Liver (tissue), 9 donors: Measurements from ENCODE around the gene NKAPL. TPM values are rescaled to one million over a fixed set of nuclear protein-coding genes. Genes with fewer than 3 reads are reported as not detected.
"Not testable (repeated sequence)": the region's sequence is repeated elsewhere in the genome, so short reads cannot be mapped to it uniquely, and the experiment has no call there.

ENCODE experiments used
- DNase-seq: peaks from one replicate; pipeline ENCODE4 v3.0.0-alpha.2; 2017; ENCODE audit warnings: low spot score
- H3K27ac ChIP-seq, 2 donors: one replicate each; pipeline ENCODE4 v1.7.0; 2013; ENCODE audit warnings: inconsistent platforms in 2 of 2, low read length in 2 of 2, control low read depth in 1 of 2, low read depth in 1 of 2, mild to moderate bottlenecking in 1 of 2
- H3K27me3 ChIP-seq, 4 donors: one replicate each; pipeline versions ENCODE4 v1.6.1 to v1.7.0; 2013; ENCODE audit warnings: low read length in 3 of 4, inconsistent platforms in 1 of 4, mild to moderate bottlenecking in 1 of 4, moderate library complexity in 1 of 4; ENCODE audit not compliant: control insufficient read depth in 4 of 4, insufficient read depth in 4 of 4
- H3K36me3 ChIP-seq, 4 donors: one replicate each; pipeline versions ENCODE4 v1.6.1 to v1.7.0; 2013; ENCODE audit warnings: low read length in 3 of 4, mild to moderate bottlenecking in 3 of 4, low read depth in 1 of 4, moderate library complexity in 1 of 4; ENCODE audit not compliant: control insufficient read depth in 4 of 4, insufficient read depth in 3 of 4
- H3K4me1 ChIP-seq, 4 donors: one replicate each; pipeline versions ENCODE4 v1.6.1 to v1.7.0; 2013; ENCODE audit warnings: low read length in 3 of 4, mild to moderate bottlenecking in 3 of 4, moderate library complexity in 1 of 4; ENCODE audit not compliant: control insufficient read depth in 4 of 4, insufficient read depth in 4 of 4
- H3K4me3 ChIP-seq, 3 donors: one replicate each; pipeline versions ENCODE4 v1.6.1 to v1.7.0; 2013; ENCODE audit warnings: low read length in 3 of 3, control low read depth in 1 of 3, low read depth in 1 of 3, mild to moderate bottlenecking in 1 of 3
- H3K9ac ChIP-seq, 2 donors: one replicate each; pipeline ENCODE4 v1.7.0; 2013; ENCODE audit warnings: low read length in 2 of 2, mild to moderate bottlenecking in 2 of 2, moderate library complexity in 2 of 2, control low read depth in 1 of 2, low read depth in 1 of 2
- H3K9me3 ChIP-seq, 4 donors: one replicate each; pipeline versions ENCODE4 v1.6.1 to v1.7.0; 2013; ENCODE audit warnings: low read length in 3 of 4; ENCODE audit not compliant: control insufficient read depth in 4 of 4
- EGR1 ChIP-seq, 2 donors: IDR thresholded peaks; 2 replicates each; pipeline ENCODE4 v1.6.1; 2016 to 2018; ENCODE audit warnings: antibody characterized with exemption in 2 of 2, low read depth in 2 of 2
- FOXA2 ChIP-seq: IDR thresholded peaks from 2 replicates; pipeline ENCODE4 v1.6.1; 2016; ENCODE audit warnings: antibody characterized with exemption
- GABPA ChIP-seq, 2 donors: IDR thresholded peaks in 1 of 2; conservative IDR thresholded peaks in 1 of 2; 2 replicates each; pipeline ENCODE4 v1.6.1; 2016; ENCODE audit warnings: antibody characterized with exemption in 2 of 2, mild to moderate bottlenecking in 1 of 2, moderate library complexity in 1 of 2
- HNF4A ChIP-seq, 2 donors: conservative IDR thresholded peaks; 2 replicates each; pipeline ENCODE4 v1.6.1; 2016; ENCODE audit warnings: antibody characterized with exemption in 2 of 2, mild to moderate bottlenecking in 2 of 2
- HNF4G ChIP-seq: IDR thresholded peaks from 2 replicates; pipeline ENCODE4 v1.6.1; 2016; ENCODE audit warnings: antibody characterized with exemption
- JUND ChIP-seq, 2 donors: IDR thresholded peaks; 2 replicates each; pipeline ENCODE4 v1.6.1; 2016; ENCODE audit warnings: antibody characterized with exemption in 2 of 2
- NR2F2 ChIP-seq: IDR thresholded peaks from 2 replicates; pipeline ENCODE4 v1.6.1; 2016; ENCODE audit warnings: antibody characterized with exemption
- RAD21 ChIP-seq, 2 donors: IDR thresholded peaks; 2 replicates each; pipeline ENCODE4 v1.6.1; 2016; ENCODE audit warnings: antibody characterized with exemption in 2 of 2, mild to moderate bottlenecking in 2 of 2
- SP1 ChIP-seq: IDR thresholded peaks from 2 replicates; pipeline ENCODE4 v1.6.1; 2018; ENCODE audit warnings: antibody characterized with exemption, mild to moderate bottlenecking
- TAF1 ChIP-seq: conservative IDR thresholded peaks from 2 replicates; pipeline ENCODE4 v1.6.1; 2016; ENCODE audit warnings: antibody characterized with exemption, mild to moderate bottlenecking
- YY1 ChIP-seq: IDR thresholded peaks from 2 replicates; pipeline ENCODE4 v1.6.1; 2016; ENCODE audit warnings: antibody characterized with exemption, mild to moderate bottlenecking
- WGBS: extraction: QIAGEN DNeasy Blood & Tissue Kit; methylation state at CpG from one replicate; pipeline ENCODE4 v1.1.7; 2013; 5-methylcytosine and 5-hydroxymethylcytosine counted together
- polyA plus RNA-seq, 2 donors: library from polyadenylated mRNA; stranded (reverse) in 1 of 2; unstranded in 1 of 2; fragments of 200-250 nt in 1 of 2; fragments of >200 nt in 1 of 2; fragmentation: Nextera tagmentation in 1 of 2; extraction: Ambion mirVana in 1 of 2; gene quantifications; one replicate each; pipeline versions ENCODE4 v1.2.1 to v1.2.3, GENCODE V29; 2013 to 2015
- total RNA-seq, 2 donors: library from RNA; depleted of rRNA; stranded (reverse); fragments of >200 nt; gene quantifications; one replicate each; pipeline ENCODE4 v1.2.3, GENCODE V29; 2014
- TF ChIP-seq, protein P1 (sequence below): IDR thresholded peaks from 2 replicates; pipeline ENCODE4 v1.6.1; 2016; ENCODE audit warnings: antibody characterized with exemption, mild to moderate bottlenecking
- donor health status: healthy.
- donor health status: healthy.
- donor health status: healthy.
- donor health status: healthy.
- donor health status: healthy.

NKAPL gene
- total and polyA plus RNA-seq, 4 donors = 0.22 to 0.61 (median 0.57) TPM

DNA sequence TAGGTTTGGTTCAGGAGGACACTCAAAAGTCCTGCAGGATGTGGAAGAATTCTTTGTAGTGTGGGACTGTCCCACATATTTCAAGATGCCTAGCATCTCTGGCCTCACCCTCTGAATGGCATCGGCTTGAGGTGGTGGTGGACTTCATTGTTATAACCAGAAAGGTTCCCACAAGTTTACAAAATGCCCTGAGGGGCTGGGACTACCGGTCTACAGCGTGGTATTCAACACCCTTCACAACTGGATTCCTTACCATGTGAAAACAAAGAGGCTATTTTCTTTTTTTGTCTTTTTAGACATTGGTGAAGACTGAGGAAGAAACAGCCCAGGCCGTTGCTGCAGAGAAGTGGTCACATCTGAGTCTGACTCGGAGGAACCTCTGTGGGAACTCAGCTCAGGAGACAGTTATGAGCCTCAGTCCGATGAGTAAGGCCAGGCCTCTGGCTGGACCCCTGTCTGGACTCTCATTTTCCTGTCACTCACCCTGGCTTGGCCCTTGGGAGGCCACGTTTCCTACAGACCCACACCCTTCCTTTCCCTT lies 37.5 kb downstream of the NKAPL start (continued):
- TF ChIP-seq, protein P1, sequence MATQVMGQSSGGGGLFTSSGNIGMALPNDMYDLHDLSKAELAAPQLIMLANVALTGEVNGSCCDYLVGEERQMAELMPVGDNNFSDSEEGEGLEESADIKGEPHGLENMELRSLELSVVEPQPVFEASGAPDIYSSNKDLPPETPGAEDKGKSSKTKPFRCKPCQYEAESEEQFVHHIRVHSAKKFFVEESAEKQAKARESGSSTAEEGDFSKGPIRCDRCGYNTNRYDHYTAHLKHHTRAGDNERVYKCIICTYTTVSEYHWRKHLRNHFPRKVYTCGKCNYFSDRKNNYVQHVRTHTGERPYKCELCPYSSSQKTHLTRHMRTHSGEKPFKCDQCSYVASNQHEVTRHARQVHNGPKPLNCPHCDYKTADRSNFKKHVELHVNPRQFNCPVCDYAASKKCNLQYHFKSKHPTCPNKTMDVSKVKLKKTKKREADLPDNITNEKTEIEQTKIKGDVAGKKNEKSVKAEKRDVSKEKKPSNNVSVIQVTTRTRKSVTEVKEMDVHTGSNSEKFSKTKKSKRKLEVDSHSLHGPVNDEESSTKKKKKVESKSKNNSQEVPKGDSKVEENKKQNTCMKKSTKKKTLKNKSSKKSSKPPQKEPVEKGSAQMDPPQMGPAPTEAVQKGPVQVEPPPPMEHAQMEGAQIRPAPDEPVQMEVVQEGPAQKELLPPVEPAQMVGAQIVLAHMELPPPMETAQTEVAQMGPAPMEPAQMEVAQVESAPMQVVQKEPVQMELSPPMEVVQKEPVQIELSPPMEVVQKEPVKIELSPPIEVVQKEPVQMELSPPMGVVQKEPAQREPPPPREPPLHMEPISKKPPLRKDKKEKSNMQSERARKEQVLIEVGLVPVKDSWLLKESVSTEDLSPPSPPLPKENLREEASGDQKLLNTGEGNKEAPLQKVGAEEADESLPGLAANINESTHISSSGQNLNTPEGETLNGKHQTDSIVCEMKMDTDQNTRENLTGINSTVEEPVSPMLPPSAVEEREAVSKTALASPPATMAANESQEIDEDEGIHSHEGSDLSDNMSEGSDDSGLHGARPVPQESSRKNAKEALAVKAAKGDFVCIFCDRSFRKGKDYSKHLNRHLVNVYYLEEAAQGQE = no peak
- TF ChIP-seq FOXA2 = no peak
- TF ChIP-seq YY1 = no peak
- no peak for TF ChIP-seq JUND (IDR thresholded peaks at IDR 0.05)
- TF ChIP-seq HNF4A (conservative IDR thresholded peaks at IDR 0.05) = no peak
- no peak for TF ChIP-seq TAF1
- no peak for TF ChIP-seq EGR1 (IDR thresholded peaks at IDR 0.05; ENCODE audit: low read depth in 2 of 2)

DNA sequence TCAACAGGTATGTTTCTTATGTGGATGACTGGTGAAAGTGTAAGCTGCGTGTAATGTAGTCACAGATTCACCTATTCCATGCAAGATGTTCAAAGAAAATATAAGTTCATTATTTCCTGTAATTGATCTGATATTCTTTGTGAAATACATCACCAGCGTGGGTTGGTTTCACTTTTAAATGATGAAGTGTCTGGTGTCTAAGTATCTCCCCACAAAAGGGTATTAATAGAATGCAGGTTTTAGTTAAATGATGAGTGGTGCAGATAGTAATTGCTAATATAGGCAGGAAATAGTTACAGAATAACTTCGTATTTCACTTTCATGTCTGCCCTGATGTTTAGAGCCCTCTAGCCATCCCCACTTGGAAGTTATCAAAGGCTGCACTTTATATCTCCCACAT lies 44.5 kb downstream of the NKAPL start:
- DNase-seq = no peak
- Histone ChIP-seq H3K27ac (no peak overlapping the region), H3K9ac (no peak overlapping the region), H3K4me1 (no peaks in the 10 kb centered on the region), H3K9me3 (peaks cover 0 to 2% (median 0%) of the 10 kb centered on the region in 4 donors), H3K27me3 (no peaks in the 10 kb centered on the region), H3K36me3 (peaks cover 0 to 8% (median 0%) of the 10 kb centered on the region in 4 donors), H3K4me3 (no peak overlapping the region)
- WGBS = 88% methylated on average over 3 of the region's 3 CpGs
- TF ChIP-seq SP1 (no peak), FOXA2 (no peak), YY1 (no peak), TAF1 (no peak), HNF4G (no peak), NR2F2 (no peak), RAD21 (IDR thresholded peaks at IDR 0.05) (no peak), GABPA (IDR thresholded peaks at IDR 0.05 in 1 of 2, conservative IDR thresholded peaks at IDR 0.05 in 1 of 2) (no peak)

GRCh38 chr6:28306363-28306762 lies 47.3 kb downstream of the NKAPL start:
- H3K27me3 ChIP-seq = not testable (repeated sequence)

More at GRCh38 chr6:28306363-28306762, 47.3 kb downstream of the NKAPL start:
- DNase-seq, H3K9ac ChIP-seq, H3K36me3 ChIP-seq, H3K9me3 ChIP-seq, H3K4me3 ChIP-seq, H3K27ac ChIP-seq, H3K4me1 ChIP-seq: not testable (repeated sequence)

Other genes starting within 250 kb of the NKAPL start
- gene ZNF165, start 178.7 kb upstream of the NKAPL start, total RNA-seq = 1 to 10 TPM in 1 of 2 donors, under 1 TPM in 1; 0.51 to 1.3 TPM
- gene ZNF165, start 178.7 kb upstream of the NKAPL start, polyA plus RNA-seq = under 1 TPM; 0.54 to 0.62 TPM
- 1 to 10 TPM; 1.5 to 3.5 TPM for gene ZSCAN16, start 134.7 kb upstream of the NKAPL start, total RNA-seq
- 1 to 10 TPM; 1.9 to 3.4 TPM for gene ZSCAN16, start 134.7 kb upstream of the NKAPL start, polyA plus RNA-seq
- 10 to 100 TPM; 11.0 to 13.4 TPM for gene ZKSCAN8, start 117.4 kb upstream of the NKAPL start, total RNA-seq
- gene ZKSCAN8, start 117.4 kb upstream of the NKAPL start, polyA plus RNA-seq = 1 to 10 TPM; 2.4 to 2.6 TPM
- 1 to 10 TPM; 3.1 to 4.8 TPM for gene ZSCAN9, start 34.0 kb upstream of the NKAPL start, total RNA-seq
- gene ZSCAN9, start 34.0 kb upstream of the NKAPL start, polyA plus RNA-seq = 1 to 10 TPM; 1.3 to 2.2 TPM
- 1 to 10 TPM; 3.3 to 4.7 TPM for gene ZKSCAN4, start 7.0 kb upstream of the NKAPL start, total RNA-seq
- 1 to 10 TPM; 1.4 to 1.8 TPM for gene ZKSCAN4, start 7.0 kb upstream of the NKAPL start, polyA plus RNA-seq
- gene ZSCAN26, start 7.8 kb downstream of the NKAPL start, total RNA-seq = 1 to 10 TPM; 7.9 to 9.7 TPM
- 1 to 10 TPM; 2.8 to 4.3 TPM for gene ZSCAN26, start 7.8 kb downstream of the NKAPL start, polyA plus RNA-seq
- 1 to 10 TPM; 1.0 to 3.7 TPM for gene PGBD1, start 22.3 kb downstream of the NKAPL start, total RNA-seq
- gene PGBD1, start 22.3 kb downstream of the NKAPL start, polyA plus RNA-seq = under 1 TPM; 0.74 to 0.93 TPM
- 10 to 100 TPM in 1 of 2 donors, 1 to 10 TPM in 1; 3.9 to 10.2 TPM for gene ZSCAN31, start 76.9 kb downstream of the NKAPL start, total RNA-seq
- gene ZSCAN31, start 76.9 kb downstream of the NKAPL start, polyA plus RNA-seq = 1 to 10 TPM; 3.3 to 3.4 TPM
- 1 to 10 TPM; 2.8 to 8.8 TPM for gene ZKSCAN3, start 90.7 kb downstream of the NKAPL start, total RNA-seq
- 1 to 10 TPM in 1 of 2 donors, under 1 TPM in 1; 0.93 to 1.1 TPM for gene ZKSCAN3, start 90.7 kb downstream of the NKAPL start, polyA plus RNA-seq
- 1 to 10 TPM; 3.0 to 3.9 TPM for gene ZSCAN12, start 140.4 kb downstream of the NKAPL start, total RNA-seq
- gene ZSCAN12, start 140.4 kb downstream of the NKAPL start, polyA plus RNA-seq = under 1 TPM; 0.46 to 0.97 TPM
- gene ZSCAN23, start 184.2 kb downstream of the NKAPL start, total RNA-seq = under 1 TPM; 0.42 to 0.65 TPM
- under 1 TPM in 1 of 2 donors, not detected in 1; 0.06 TPM for gene ZSCAN23, start 184.2 kb downstream of the NKAPL start, polyA plus RNA-seq